Stimulated activated CD4-positive, alpha-beta T cell treated with anti-CD3 and anti-CD28 coated beads, Interleukin-1b, Interleukin-23, amount 100 ng/mL, for 24 hours (primary cell): ENCODE measurements around the gene SPATA6.

ENCODE experiments used
- DNase-seq, 4 experiments: peaks; one replicate each; pipeline ENCODE4 v3.0.0-alpha.2; 2020; ENCODE audit warnings: low read depth in 4 of 4, low spot score in 1 of 4

The SPATA6 gene

DNA sequence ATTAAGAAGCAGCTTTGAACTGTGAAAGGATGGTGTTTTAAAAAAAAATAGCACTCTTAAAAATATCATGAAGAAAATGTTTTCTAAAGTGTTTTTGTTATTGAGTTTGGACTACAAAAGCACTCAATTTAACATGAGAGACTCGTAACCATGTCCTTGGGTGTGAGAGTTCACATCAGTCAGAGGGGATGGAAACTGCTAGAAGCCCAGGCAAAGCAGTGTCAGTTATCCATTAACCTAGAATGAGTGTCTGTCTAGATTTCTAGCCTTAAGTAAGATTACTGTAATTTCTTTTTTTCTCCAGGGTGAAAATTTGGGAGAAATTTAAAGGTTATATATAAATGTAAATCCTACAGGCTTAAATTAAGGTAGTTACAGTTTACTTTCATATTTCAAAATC lies 217.8 kb downstream of the SPATA6 start:
- DNase-seq, result no peak

DNA sequence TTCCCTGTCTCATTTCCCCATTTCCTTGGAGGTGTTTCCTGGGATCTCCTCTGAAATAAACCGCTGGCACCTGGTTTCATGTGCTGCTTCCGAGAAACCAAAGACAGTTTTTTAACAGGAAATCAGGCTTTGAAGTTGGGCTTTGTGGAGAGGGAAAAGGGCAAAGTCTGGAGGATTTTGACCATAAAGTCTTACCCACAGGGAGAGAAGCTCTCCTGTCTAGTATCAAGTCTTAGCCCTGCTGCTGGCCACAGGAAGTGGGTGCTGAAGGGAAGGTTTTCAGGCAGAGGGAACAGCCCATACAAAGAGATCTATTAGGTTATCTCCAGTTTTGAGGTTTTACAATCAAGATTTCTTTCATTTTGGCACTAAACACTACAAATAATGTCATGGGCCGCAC lies 220.2 kb downstream of the SPATA6 start:
- DNase-seq, result no peak

DNA sequence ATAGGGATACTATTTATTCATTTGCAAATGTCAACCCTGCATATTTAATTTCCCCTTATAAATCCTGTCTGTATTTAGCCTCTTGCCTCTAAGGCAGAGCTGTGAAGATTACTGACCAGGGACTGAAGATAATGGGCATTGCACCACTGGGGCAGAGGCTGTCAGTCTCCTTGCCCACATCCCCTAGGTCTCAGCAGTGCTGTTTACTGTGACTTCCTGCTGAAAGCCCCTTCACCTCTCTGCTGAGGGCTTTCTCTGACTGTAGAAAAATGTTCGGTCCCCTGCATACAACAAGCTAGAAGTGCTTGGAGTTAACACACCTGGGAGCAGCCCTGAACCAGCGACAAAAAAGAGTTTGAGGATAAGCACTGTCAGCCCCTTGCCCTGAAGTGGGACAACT lies 220.7 kb downstream of the SPATA6 start:
- no peak for DNase-seq

DNA sequence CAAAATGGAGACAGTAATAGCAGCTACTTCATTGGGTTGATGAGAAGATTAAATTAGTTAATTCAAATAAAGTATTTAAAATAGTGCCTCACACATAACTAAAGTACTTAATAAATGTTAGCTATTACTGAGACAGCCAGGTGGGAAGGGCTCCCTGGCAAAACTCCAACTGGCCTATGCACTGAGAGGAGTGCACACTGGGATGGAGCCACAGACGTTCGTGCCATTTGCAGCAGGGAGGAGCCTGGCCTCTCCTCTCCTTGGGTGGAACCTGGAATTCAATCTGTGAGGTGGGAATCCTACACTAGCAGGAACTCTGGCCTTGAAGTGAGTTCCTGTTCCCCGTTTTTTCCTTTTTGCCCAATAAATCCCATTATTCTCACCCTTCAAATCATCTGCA lies 221.4 kb downstream of the SPATA6 start:
- no peak for DNase-seq

DNA sequence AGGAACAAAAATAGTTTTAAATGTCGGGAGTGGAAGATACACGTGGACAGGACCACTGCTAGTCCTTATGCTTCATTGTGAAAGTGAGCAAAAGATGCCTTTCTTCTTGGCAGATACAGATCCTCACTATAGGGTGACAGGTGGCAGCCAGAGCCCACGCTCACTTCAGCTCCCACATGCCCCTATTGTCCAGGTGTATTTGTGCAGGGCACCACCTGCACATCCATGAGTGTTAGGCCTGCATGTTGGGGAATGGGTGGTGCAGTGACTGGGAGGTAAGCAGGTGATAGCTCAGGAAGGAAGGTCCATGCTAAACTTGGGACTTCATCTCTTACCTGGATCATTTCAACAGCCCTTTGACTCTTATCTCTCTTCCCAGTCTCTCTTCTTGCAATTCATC lies 222.1 kb downstream of the SPATA6 start:
- DNase-seq, result no peak

DNA sequence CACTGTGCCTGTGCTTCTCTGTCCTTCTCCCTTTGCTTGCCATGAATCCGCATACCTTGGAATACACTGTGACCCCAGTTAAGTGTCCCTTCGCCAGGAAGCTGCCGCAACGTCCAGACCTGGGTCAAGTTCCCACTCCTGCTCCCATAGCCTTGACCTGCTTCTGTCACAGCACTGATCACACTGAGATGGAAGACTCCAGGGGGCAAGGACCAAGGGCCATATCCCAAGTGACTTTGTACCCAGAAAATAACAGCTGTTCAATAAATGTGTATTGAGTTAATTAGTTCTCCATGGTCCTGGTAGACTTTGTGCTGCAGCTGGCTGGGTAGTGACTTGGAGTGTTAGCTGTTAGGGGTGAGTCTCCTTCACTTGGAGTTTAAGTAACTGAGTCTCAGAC lies 223.6 kb downstream of the SPATA6 start:
- DNase-seq, result no peak

DNA sequence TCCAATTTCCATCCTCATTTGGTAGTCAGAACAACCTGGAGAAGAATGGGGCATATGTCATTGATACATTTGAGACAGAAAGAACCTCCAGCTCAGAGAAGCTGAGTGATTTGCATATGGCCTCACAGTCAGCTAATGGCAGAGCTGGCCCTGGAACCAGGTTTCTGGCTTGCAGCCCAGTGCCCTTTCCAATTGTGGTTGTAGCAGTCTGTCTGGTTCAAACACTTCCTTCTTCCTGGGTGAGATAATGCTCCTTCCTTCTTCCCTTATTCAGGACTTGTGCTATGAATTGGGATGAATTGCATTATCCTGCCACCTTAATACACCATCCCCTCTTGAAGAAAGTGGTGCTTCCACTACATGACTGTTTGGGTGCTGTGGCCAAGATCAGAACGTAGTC lies 225.3 kb downstream of the SPATA6 start:
- no peak for DNase-seq
